Panc1 (cell line): ENCODE measurements around the gene CSTPP1. TPM values are rescaled to one million over a fixed set of nuclear protein-coding genes. Genes with fewer than 3 reads are reported as not detected.

Source experiments
- ATAC-seq: fragments of 200-7000 bp; cut with Tn5 transposase; 2 replicates; pipeline ENCODE4 v1.9.1; 2020; ENCODE audit warnings: mild to moderate bottlenecking, moderate library complexity
- BruUV-seq: library from RNA; stranded (reverse); fragments of 400-500 nt; replicated peaks from 2 replicates; lab custom pipeline; 2021; lab: Mats Ljungman, UMichigan
- CTCF ChIA-PET: fragments of 300-600 bp; sonication (Branson Sonifier 250); formaldehyde crosslinking; loops from one replicate; lab custom pipeline; 2022; ENCODE audit warnings: antibody characterized with exemption; lab: Charles Lee
- POLR2A ChIA-PET: fragments of 300-600 bp; sonication (Branson Sonifier 250); formaldehyde crosslinking; loops from one replicate; lab custom pipeline; 2022; ENCODE audit warnings: antibody characterized with exemption; lab: Charles Lee
- DNase-seq: peaks from one replicate; pipeline ENCODE4 v3.0.0-alpha.2; 2010; ENCODE audit warnings: low read depth, low spot score
- H3K27ac ChIP-seq: 2 replicates; pipeline ENCODE4 v1.5.1; 2011; ENCODE audit warnings: mild to moderate bottlenecking, low read length, inconsistent platforms
- H3K27me3 ChIP-seq: fragments of 200-500 bp; sonication (Bioruptor generic); 2 replicates; pipeline ENCODE4 v1.6.0; 2014; ENCODE audit warnings: low read length, inconsistent platforms; ENCODE audit not compliant: control insufficient read depth, insufficient read depth
- H3K36me3 ChIP-seq: fragments of 200-500 bp; sonication (Bioruptor generic); 2 replicates; pipeline ENCODE4 v1.5.1; 2014; ENCODE audit warnings: inconsistent platforms, mild to moderate bottlenecking, low read length, moderate library complexity; ENCODE audit not compliant: control insufficient read depth, insufficient read depth
- H3K4me1 ChIP-seq: 2 replicates; pipeline ENCODE4 v1.5.1; 2011; ENCODE audit warnings: inconsistent platforms, mild to moderate bottlenecking, low read length, moderate library complexity; ENCODE audit not compliant: control insufficient read depth, insufficient read depth
- H3K4me3 ChIP-seq, 2 experiments: 2 replicates each; pipeline ENCODE4 v1.5.1; 2011 to 2012; ENCODE audit warnings: low read depth in 2 of 2, low read length in 2 of 2, mild to moderate bottlenecking in 2 of 2, inconsistent platforms in 1 of 2, moderate library complexity in 1 of 2
- H3K9me3 ChIP-seq: fragments of 200-500 bp; sonication (Bioruptor generic); 2 replicates; pipeline ENCODE4 v1.5.1; 2014; ENCODE audit warnings: low read depth, mild to moderate bottlenecking, inconsistent platforms, low read length, moderate library complexity; ENCODE audit not compliant: control insufficient read depth, insufficient read depth
- POLR2AphosphoS5 ChIP-seq: IDR thresholded peaks from 2 replicates; pipeline ENCODE4 v1.6.1; 2012; ENCODE audit warnings: mild to moderate bottlenecking, low read depth, low read length, moderate library complexity
- SIN3A ChIP-seq: IDR thresholded peaks from 2 replicates; pipeline ENCODE4 v1.6.1; 2012; ENCODE audit warnings: low read depth, mild to moderate bottlenecking, low read length, moderate library complexity, borderline replicate concordance; ENCODE audit not compliant: insufficient read depth
- TCF7L2 ChIP-seq: IDR thresholded peaks from 2 replicates; pipeline ENCODE4 v1.6.1; 2011; ENCODE audit warnings: mild to moderate bottlenecking, low read depth, low read length, inconsistent platforms
- in situ Hi-C: cut with HindIII; loops from 2 replicates; pipeline ENCODE4 v1.10.0; 2016; ENCODE audit warnings: low sequenced_read_pairs, low pct_unique_long_range_greater_than_20kb
- intact Hi-C: fragments of 100-400 bp; cut with micrococcal nuclease; formaldehyde crosslinking; loops from one replicate; pipeline ENCODE4 v1.10.0; 2022; ENCODE audit not compliant: unreplicated experiment
- total RNA-seq: library from RNA; stranded (reverse); gene quantifications from one replicate; pipeline ENCODE4 v1.2.1, GENCODE V29; 2021; ENCODE audit not compliant: unreplicated experiment
- TF ChIP-seq, protein P1 (sequence below), 2 experiments: IDR thresholded peaks; 2 replicates each; pipeline ENCODE4 v1.6.1; 2011 to 2012; ENCODE audit warnings: low read depth in 2 of 2, control low read depth in 1 of 2, low read length in 1 of 2, mild to moderate bottlenecking in 1 of 2, moderate library complexity in 1 of 2; ENCODE audit not compliant: insufficient read depth in 1 of 2
- TF ChIP-seq, protein P2 (sequence below): fragments of 450-650 bp; IDR thresholded peaks from 2 replicates; pipeline ENCODE4 v1.5.1; 2017; ENCODE audit warnings: mild to moderate bottlenecking

The CSTPP1 gene
- total RNA-seq, 1 experiment from 2014 or later: 29.0 TPM

DNA sequence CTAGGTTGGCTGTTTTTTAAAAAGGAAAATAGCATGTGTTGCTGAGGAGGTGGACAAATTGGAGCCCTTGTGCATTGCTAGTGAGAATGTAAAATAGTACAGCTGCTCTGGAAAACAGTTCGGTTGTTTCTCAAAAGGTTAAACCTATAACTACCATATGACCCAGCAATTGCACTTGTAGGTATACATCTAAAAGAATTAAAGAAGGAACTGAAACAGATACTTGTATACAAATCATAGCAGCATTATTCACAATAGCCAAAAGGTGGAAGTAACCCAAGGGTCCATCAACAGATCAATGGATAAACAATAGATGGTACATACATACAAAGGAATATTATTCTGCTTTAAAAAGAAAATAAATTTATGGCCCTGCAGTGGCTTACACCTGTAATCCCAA, 111.4 kb downstream of the CSTPP1 start:
- in situ Hi-C loops (no loop called here), intact Hi-C loops (no loop called here)
- H3K4me1 ChIP-seq: no peaks in the 10 kb centered on the region
- ChIA-PET POLR2A (no interaction called here), CTCF (no interaction called here)
- ATAC-seq (no peak), DNase-seq (no peak)
- H3K27me3 ChIP-seq: no peaks in the 10 kb centered on the region
- no peaks in the 10 kb centered on the region for H3K9me3 ChIP-seq
- no peak overlapping the region for H3K27ac ChIP-seq
- TF ChIP-seq TCF7L2: no peak
- TF ChIP-seq SIN3A: no peak
- TF ChIP-seq, protein P1, sequence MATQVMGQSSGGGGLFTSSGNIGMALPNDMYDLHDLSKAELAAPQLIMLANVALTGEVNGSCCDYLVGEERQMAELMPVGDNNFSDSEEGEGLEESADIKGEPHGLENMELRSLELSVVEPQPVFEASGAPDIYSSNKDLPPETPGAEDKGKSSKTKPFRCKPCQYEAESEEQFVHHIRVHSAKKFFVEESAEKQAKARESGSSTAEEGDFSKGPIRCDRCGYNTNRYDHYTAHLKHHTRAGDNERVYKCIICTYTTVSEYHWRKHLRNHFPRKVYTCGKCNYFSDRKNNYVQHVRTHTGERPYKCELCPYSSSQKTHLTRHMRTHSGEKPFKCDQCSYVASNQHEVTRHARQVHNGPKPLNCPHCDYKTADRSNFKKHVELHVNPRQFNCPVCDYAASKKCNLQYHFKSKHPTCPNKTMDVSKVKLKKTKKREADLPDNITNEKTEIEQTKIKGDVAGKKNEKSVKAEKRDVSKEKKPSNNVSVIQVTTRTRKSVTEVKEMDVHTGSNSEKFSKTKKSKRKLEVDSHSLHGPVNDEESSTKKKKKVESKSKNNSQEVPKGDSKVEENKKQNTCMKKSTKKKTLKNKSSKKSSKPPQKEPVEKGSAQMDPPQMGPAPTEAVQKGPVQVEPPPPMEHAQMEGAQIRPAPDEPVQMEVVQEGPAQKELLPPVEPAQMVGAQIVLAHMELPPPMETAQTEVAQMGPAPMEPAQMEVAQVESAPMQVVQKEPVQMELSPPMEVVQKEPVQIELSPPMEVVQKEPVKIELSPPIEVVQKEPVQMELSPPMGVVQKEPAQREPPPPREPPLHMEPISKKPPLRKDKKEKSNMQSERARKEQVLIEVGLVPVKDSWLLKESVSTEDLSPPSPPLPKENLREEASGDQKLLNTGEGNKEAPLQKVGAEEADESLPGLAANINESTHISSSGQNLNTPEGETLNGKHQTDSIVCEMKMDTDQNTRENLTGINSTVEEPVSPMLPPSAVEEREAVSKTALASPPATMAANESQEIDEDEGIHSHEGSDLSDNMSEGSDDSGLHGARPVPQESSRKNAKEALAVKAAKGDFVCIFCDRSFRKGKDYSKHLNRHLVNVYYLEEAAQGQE (IDR thresholded peaks at IDR 0.05; ENCODE audit: insufficient read depth in 1 of 2, low read depth in 2 of 2, low read length in 1 of 2): no peak
- TF ChIP-seq, protein P2, sequence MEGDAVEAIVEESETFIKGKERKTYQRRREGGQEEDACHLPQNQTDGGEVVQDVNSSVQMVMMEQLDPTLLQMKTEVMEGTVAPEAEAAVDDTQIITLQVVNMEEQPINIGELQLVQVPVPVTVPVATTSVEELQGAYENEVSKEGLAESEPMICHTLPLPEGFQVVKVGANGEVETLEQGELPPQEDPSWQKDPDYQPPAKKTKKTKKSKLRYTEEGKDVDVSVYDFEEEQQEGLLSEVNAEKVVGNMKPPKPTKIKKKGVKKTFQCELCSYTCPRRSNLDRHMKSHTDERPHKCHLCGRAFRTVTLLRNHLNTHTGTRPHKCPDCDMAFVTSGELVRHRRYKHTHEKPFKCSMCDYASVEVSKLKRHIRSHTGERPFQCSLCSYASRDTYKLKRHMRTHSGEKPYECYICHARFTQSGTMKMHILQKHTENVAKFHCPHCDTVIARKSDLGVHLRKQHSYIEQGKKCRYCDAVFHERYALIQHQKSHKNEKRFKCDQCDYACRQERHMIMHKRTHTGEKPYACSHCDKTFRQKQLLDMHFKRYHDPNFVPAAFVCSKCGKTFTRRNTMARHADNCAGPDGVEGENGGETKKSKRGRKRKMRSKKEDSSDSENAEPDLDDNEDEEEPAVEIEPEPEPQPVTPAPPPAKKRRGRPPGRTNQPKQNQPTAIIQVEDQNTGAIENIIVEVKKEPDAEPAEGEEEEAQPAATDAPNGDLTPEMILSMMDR: no peak
- no peak for TF ChIP-seq POLR2AphosphoS5
- H3K4me3 ChIP-seq: no peak overlapping the region
- no TSS peak for BruUV-seq
- no peaks in the 10 kb centered on the region for H3K36me3 ChIP-seq

DNA sequence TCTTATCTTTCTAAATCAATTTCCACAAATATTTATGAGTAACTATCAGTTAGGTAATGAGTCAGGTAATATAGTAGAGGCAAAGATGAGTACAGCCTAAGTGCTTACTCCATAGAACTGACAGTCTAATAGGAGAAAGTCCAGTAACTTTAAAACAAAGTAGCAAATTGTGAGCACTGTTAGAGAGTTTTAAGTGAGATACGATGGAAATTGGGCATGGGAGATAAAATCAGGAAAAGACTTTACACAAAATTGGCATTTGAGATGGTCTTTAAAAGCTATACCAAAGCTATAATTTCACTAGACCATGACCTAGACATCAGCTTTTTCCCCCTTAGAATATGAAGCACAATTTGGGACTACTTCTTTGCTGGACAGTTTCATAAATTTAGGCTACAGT, 113.7 kb downstream of the CSTPP1 start:
- ChIA-PET POLR2A (interaction anchor here (1.0 kb wide), 1 partner anchor 24 kb away, joined by 4 read pairs; no protein-coding TSS in a partner anchor), CTCF (no interaction called here)
- TF ChIP-seq SIN3A (no peak), POLR2AphosphoS5 (no peak), TCF7L2 (no peak)
- TF ChIP-seq, protein P1 (IDR thresholded peaks at IDR 0.05; ENCODE audit: insufficient read depth in 1 of 2, low read depth in 2 of 2, low read length in 1 of 2): no peak
- TF ChIP-seq, protein P2: no peak
- Histone ChIP-seq H3K36me3 (no peaks in the 10 kb centered on the region), H3K27ac (no peak overlapping the region), H3K4me3 (no peak overlapping the region), H3K27me3 (no peaks in the 10 kb centered on the region), H3K9me3 (no peaks in the 10 kb centered on the region), H3K4me1 (no peaks in the 10 kb centered on the region)
- DNase-seq (no peak), ATAC-seq (no peak)
- in situ Hi-C loops: no loop called here
- intact Hi-C loops: no loop called here
- no TSS peak for BruUV-seq
